Progenitor cell of endocrine pancreas (in vitro differentiated cells): ENCODE results near the gene RCBTB2. TPM values are rescaled to one million over a fixed set of nuclear protein-coding genes. Genes with fewer than 3 reads are reported as not detected.

Experiments used
- DNase-seq: peaks from one replicate; pipeline ENCODE4 v3.0.0; 2021; ENCODE audit warnings: low spot score; ENCODE audit not compliant: unreplicated experiment
- H3K27ac Mint-ChIP-seq: 2 replicates; pipeline ENCODE4 v1.8.0; 2021; ENCODE audit warnings: mild to moderate bottlenecking, moderate library complexity, mixed read lengths
- H3K27me3 Mint-ChIP-seq: 2 replicates; pipeline ENCODE4 v1.8.0; 2021; ENCODE audit warnings: mixed read lengths
- H3K36me3 Mint-ChIP-seq: 2 replicates; pipeline ENCODE4 v1.8.0; 2022; ENCODE audit warnings: mixed read lengths; ENCODE audit not compliant: insufficient read depth
- H3K4me1 Mint-ChIP-seq: 2 replicates; pipeline ENCODE4 v1.8.0; 2021; ENCODE audit warnings: low read depth, mixed read lengths
- H3K4me3 Mint-ChIP-seq: 2 replicates; pipeline ENCODE4 v1.8.0; 2021; ENCODE audit warnings: low read depth, mild to moderate bottlenecking, moderate library complexity, mixed read lengths
- H3K9me3 Mint-ChIP-seq: 2 replicates; pipeline ENCODE4 v1.8.0; 2021; ENCODE audit warnings: low read depth, mixed read lengths
- total RNA-seq: library from RNA; stranded (reverse); gene quantifications from 2 replicates; pipeline ENCODE4 v1.2.1, GENCODE V29; 2021
- TF ChIP-seq, protein P1 (sequence below): fragments of 200-600 bp; sonication (generic); IDR thresholded peaks from one replicate; pipeline ENCODE4 v1.5.0; 2021; ENCODE audit warnings: antibody characterized with exemption, mild to moderate bottlenecking; ENCODE audit not compliant: unreplicated experiment

Gene RCBTB2
- total RNA-seq, 1 donor from 2014 or later = 18.9 TPM

DNA sequence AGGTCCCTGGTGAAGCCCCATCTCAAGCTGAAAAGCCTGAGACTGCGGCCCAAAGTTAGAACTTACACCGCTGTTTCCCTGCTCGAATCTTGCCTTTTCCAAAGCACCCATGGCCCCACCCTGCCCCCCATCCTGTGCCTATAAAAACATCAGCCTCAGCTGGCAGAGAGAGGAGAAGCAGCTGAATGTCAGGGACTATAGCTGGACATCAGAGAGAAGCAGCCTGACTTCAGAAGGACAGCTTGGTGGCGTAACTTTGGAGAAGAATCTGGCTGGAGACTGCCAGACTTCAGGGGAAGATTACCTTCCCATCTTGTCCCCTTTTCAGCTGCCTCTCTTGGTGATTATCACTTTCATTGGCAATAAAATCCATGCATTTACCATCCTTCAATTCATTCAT is 9.3 kb upstream of the RCBTB2 start:
- Mint-ChIP-seq H3K27me3 (peaks cover 3% of the 10 kb centered on the region), H3K4me3 (no peak overlapping the region), H3K9me3 (no peaks in the 10 kb centered on the region), H3K27ac (no peak overlapping the region), H3K36me3 (no peaks in the 10 kb centered on the region), H3K4me1 (peaks cover 6% of the 10 kb centered on the region)
- TF ChIP-seq, protein P1, sequence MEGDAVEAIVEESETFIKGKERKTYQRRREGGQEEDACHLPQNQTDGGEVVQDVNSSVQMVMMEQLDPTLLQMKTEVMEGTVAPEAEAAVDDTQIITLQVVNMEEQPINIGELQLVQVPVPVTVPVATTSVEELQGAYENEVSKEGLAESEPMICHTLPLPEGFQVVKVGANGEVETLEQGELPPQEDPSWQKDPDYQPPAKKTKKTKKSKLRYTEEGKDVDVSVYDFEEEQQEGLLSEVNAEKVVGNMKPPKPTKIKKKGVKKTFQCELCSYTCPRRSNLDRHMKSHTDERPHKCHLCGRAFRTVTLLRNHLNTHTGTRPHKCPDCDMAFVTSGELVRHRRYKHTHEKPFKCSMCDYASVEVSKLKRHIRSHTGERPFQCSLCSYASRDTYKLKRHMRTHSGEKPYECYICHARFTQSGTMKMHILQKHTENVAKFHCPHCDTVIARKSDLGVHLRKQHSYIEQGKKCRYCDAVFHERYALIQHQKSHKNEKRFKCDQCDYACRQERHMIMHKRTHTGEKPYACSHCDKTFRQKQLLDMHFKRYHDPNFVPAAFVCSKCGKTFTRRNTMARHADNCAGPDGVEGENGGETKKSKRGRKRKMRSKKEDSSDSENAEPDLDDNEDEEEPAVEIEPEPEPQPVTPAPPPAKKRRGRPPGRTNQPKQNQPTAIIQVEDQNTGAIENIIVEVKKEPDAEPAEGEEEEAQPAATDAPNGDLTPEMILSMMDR = no peak
- no peak for DNase-seq

DNA sequence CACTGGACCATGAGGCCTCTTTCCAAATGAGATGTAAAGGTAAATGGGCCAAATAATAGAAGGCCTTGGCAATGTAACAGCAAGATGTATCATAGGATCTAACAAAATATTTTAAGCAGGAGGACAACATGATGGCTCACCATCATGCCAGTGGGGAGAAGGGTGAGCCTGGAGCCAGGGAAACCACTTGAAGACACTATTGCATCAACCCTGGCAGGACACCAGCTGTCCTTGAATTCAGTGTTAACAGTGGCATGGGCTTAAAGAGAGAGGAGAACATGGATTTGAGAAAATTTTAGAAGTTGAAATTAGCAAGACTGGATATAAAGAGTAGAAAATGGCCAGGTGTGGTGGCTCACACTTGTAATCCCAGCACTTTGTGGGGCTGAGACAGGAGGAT is 6.7 kb upstream of the RCBTB2 start:
- no peaks in the 10 kb centered on the region for H3K9me3 Mint-ChIP-seq
- no peaks in the 10 kb centered on the region for H3K36me3 Mint-ChIP-seq

DNA sequence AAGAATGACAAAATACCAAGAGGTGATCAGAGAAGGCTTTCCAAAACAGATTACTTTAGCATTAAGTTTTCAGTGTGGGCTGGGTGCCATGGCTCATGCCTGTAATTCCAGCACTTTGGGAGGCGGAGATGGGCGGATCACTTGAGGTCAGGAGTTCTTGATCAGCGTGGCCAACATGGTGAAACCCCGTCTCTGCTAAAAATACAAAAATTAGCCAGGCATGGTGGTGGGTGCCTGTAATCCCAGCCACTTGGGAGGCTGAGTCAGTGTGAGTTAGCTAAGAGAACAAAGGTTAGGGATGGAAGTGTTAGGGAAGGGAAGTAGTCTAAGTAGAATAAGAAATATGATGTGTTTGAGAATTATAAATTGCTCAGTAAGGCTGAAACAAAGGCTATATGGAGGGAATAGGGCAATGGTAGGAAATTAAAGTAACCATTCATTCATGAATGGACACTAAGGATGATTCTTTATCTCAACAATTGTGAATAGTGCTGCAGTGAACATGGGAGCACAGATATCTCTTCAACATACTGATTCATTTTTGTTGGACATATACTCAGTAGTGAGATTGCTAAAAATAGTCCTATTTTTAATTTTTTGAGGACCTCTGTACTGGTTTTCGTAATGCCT is 3.9 kb upstream of the RCBTB2 start:
- no peak for DNase-seq
- Mint-ChIP-seq H3K27me3 (no peaks in the 10 kb centered on the region), H3K4me3 (no peak overlapping the region), H3K36me3 (no peaks in the 10 kb centered on the region), H3K27ac (no peak overlapping the region), H3K4me1 (peaks cover 6% of the 10 kb centered on the region), H3K9me3 (no peaks in the 10 kb centered on the region)
- TF ChIP-seq, protein P1 = no peak

More for the DNA sequence above, 6.7 kb upstream of the RCBTB2 start:
- Mint-ChIP-seq H3K27ac (peak overlapping the region; percentile 16), H3K4me3 (no peak overlapping the region), H3K27me3 (peaks cover 3% of the 10 kb centered on the region), H3K4me1 (peaks cover 6% of the 10 kb centered on the region)
- TF ChIP-seq, protein P1 = no peak
- DNase-seq = no peak

DNA sequence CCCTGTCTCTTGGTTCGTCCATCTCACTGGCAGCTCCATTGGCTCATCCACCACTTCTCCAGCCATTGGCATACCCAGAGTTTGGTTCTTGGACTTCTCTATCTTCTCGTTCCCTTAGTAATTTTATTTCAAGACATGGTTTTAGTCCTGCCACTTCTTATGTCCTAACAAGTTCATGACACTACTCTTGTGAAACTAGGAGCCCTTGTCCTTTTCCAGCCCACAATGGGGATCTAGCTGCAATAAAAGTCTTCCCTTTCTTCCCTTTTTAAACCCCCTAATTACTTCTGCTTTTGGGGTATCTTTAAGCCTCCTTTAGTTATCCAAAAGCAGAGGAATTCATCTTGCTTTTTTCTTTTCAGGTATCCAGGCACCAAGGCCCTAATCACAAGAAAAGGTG is 2.9 kb upstream of the RCBTB2 start:
- Mint-ChIP-seq H3K27me3 (no peaks in the 10 kb centered on the region), H3K4me1 (peaks cover 11% of the 10 kb centered on the region), H3K36me3 (no peaks in the 10 kb centered on the region), H3K9me3 (no peaks in the 10 kb centered on the region), H3K4me3 (no peak overlapping the region), H3K27ac (no peak overlapping the region)
- TF ChIP-seq, protein P1 = no peak
- DNase-seq = no peak

DNA sequence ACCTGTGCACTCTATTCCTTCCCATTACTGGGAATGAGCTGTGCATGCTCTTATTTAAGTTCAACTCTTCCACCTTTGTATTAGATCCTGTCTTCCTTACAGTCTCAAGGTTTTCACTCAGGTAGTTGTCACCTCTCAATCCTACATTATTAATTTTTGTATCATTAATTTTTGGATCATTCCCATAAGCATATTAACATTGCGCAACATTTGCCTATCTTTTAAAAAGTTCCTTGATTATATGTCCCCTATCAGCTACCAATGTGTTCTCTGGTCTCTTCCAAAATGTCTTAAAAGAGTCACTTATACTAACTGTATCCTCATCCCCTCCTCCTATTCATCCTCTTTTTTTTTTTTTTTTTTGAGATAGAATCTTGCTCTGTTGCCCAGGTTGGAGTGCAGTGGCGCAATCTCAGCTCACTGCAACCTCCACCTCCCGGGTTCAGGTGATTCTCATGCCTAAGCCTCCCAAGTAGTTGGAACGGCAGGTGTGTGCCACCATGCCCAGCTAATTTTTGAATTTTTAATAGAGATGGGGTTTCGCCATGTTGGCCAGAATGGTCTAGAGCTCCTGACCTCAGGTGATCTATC is 2.1 kb upstream of the RCBTB2 start:
- no peaks in the 10 kb centered on the region for H3K27me3 Mint-ChIP-seq
- peak overlapping the region; percentile 10 for H3K4me3 Mint-ChIP-seq
- H3K4me1 Mint-ChIP-seq = peaks cover 11% of the 10 kb centered on the region
- H3K27ac Mint-ChIP-seq = no peak overlapping the region
- no peaks in the 10 kb centered on the region for H3K9me3 Mint-ChIP-seq
- H3K36me3 Mint-ChIP-seq = no peaks in the 10 kb centered on the region
- DNase-seq = no peak
- TF ChIP-seq, protein P1 = no peak
